ENCODE measurements around the gene SFMBT2. TPM values are rescaled to one million over a fixed set of nuclear protein-coding genes. Genes with fewer than 3 reads are reported as not detected.

The SFMBT2 gene
- total RNA-seq, 1 donor: 2.0 TPM

DNA sequence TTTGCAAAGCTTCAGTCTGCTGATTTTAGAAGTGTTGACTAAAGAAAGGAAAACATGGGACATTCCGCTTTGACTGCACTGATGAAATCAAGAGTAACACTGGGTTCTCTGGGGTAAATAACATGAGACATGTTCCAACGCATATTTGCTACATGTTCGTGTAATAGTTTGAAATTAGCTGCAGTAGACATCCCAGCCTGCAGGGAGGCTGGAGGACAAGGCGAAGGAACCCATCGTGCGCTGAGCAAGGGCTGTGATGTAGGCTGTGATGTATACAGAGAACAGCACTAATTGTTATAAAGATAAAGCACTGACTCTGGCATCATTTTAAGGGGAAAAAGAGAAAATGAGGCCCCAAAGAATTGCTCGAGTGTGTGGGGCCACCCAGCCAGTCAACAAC lies 40.3 kb downstream of the SFMBT2 start:
- TF ChIP-seq, protein P1, sequence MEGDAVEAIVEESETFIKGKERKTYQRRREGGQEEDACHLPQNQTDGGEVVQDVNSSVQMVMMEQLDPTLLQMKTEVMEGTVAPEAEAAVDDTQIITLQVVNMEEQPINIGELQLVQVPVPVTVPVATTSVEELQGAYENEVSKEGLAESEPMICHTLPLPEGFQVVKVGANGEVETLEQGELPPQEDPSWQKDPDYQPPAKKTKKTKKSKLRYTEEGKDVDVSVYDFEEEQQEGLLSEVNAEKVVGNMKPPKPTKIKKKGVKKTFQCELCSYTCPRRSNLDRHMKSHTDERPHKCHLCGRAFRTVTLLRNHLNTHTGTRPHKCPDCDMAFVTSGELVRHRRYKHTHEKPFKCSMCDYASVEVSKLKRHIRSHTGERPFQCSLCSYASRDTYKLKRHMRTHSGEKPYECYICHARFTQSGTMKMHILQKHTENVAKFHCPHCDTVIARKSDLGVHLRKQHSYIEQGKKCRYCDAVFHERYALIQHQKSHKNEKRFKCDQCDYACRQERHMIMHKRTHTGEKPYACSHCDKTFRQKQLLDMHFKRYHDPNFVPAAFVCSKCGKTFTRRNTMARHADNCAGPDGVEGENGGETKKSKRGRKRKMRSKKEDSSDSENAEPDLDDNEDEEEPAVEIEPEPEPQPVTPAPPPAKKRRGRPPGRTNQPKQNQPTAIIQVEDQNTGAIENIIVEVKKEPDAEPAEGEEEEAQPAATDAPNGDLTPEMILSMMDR (IDR thresholded peaks at IDR 0.05; ENCODE audit: insufficient read depth, low read length): no peak
- no peak overlapping the region for H3K4me3 ChIP-seq (ENCODE audit: low read depth, low read length)
- no peak for DNase-seq (ENCODE audit: low read depth)

GRCh38 chr10:7365027-7365745 lies 45.6 kb downstream of the SFMBT2 start:
- TF ChIP-seq, protein P1 (IDR thresholded peaks at IDR 0.05; ENCODE audit: insufficient read depth, low read length): no peak
- DNase-seq (ENCODE audit: low read depth): no peak
- H3K4me3 ChIP-seq (ENCODE audit: low read depth, low read length): no peak overlapping the region

DNA sequence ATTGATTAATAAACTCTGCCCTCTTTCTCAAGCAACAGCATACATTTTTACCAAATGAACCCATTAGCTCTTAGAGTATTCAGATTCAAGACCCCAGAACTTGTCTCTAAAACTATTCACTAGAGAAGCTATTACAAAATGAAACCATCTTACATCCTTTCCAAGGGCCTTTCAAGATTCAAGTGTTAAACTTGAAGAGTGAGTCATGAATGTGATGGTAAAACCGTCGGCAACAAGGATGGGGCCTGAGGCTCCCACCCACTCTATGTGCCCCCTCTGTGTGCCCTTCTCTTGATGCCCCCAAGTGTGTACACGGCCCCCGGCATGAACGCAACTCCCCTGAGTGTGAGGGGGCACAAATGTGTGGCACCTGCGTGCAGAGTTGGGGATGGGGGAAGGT lies 46.4 kb downstream of the SFMBT2 start:
- no peak overlapping the region for H3K4me3 ChIP-seq (ENCODE audit: low read depth, low read length)
- no peak for DNase-seq (ENCODE audit: low read depth)
- TF ChIP-seq, protein P1 (IDR thresholded peaks at IDR 0.05; ENCODE audit: insufficient read depth, low read length): no peak

DNA sequence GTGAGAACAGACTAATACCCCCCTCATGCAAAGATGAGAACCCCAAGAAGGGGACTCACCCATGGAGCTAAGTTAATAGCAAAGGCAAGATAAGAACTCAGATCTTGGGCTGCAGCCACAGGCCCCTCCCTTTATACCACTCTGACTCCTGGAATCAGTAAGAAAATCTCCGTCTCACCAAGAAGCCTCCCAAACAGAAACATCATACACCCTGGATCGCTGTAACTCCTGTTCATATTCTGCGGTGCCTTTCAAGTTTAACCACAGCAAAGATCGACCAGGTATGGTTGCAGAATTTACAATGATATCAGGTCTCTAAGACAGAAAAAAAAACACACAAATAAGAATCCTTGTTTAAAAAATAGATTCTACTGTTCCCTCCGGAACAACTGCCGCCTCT lies 47.1 kb downstream of the SFMBT2 start:
- no peak for DNase-seq (ENCODE audit: low read depth)
- TF ChIP-seq, protein P1 (IDR thresholded peaks at IDR 0.05; ENCODE audit: insufficient read depth, low read length): no peak
- no peak overlapping the region for H3K4me3 ChIP-seq (ENCODE audit: low read depth, low read length)

DNA sequence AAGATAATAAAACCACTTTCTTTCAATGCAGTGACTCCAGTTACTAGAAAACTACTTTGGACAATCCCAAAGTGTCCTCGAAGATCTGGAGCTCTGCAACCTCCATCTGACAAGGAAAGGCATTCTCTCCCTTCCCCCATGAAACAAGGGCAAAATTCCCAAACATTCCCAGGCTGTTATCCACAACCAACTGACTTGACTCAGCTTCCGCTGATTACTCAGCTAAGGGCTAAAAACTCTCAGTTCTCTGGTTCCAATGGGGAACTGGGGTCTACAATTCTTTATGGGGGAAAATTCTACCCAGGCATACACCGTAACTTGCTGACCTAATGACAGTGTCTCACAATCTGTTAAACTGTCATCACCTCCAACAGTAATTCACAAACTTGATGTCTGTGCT lies 48.4 kb downstream of the SFMBT2 start:
- H3K4me3 ChIP-seq (ENCODE audit: low read depth, low read length): no peak overlapping the region
- DNase-seq (ENCODE audit: low read depth): peak; percentile 17
- TF ChIP-seq, protein P1 (IDR thresholded peaks at IDR 0.05; ENCODE audit: insufficient read depth, low read length): no peak

DNA sequence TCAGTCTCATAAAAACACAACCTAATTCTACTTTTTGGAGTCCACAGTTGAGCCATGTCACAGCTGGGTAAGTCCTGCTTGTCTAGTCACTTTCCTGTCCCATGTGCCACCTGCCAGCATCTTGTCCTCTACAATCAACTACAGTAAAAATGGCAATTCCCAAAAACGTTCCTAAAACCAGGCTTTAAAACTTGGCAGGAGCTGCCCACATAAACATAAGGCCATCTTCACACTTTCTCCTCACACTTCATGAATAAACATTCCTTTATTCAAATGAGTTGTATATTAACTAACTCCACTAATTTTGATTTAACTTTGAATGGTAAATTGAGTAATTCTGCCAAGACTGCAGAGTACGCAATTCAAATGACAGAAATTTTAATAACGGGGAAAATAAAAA lies 49.5 kb downstream of the SFMBT2 start:
- H3K4me3 ChIP-seq (ENCODE audit: low read depth, low read length): no peak overlapping the region
- TF ChIP-seq, protein P1 (IDR thresholded peaks at IDR 0.05; ENCODE audit: insufficient read depth, low read length): no peak
- no peak for DNase-seq (ENCODE audit: low read depth)

DNA sequence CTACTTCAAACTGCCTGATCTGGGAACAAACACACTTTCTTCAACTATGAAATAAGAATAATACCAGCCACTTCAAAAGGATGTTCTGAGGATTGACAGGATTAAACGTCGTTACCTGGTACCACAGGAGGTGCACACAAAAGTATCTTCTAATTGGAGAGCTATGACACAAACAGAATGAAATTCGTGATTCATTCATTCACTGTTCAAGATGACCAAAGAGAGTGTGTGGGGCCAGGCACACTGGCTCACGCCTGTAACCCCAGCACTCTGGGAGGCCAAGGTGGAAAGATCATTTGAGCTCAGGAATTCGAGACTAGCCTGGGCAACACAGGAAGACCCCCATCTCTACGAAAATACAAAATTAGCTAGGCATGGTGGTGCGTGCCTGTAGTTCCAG lies 50.9 kb downstream of the SFMBT2 start:
- no peak for DNase-seq (ENCODE audit: low read depth)
- TF ChIP-seq, protein P1 (IDR thresholded peaks at IDR 0.05; ENCODE audit: insufficient read depth, low read length): no peak
- H3K4me3 ChIP-seq (ENCODE audit: low read depth, low read length): no peak overlapping the region
